Measurements from ENCODE around the gene CX3CR1.
A peak's percentile ranks its signal among the peaks of the same experiment; 100 is the strongest.

Gene CX3CR1

DNA sequence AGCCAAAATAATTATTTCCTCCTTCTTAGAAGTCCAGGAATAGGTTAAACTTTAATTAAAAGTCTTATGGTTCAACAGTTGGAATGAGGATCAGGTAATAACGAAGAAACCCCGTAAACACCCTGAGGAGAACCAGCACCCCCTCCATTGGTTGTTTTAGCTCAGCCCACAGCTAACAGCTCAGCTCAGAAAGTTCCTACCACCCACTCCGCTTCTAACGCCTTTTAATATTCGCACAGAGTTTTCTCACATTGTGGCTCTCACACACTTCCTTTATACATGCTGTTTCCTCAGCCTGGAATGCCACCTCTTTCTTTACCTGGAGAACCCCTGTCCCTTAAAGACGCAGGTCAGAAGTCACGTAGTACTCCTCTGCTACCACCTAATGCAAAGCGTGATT lies 17.0 kb downstream of the CX3CR1 start:
- H3K4me3 ChIP-seq (ENCODE audit: low read depth, low read length) = no peak overlapping the region
- no peak for DNase-seq (ENCODE audit: low read depth)
- TF ChIP-seq, protein P1, sequence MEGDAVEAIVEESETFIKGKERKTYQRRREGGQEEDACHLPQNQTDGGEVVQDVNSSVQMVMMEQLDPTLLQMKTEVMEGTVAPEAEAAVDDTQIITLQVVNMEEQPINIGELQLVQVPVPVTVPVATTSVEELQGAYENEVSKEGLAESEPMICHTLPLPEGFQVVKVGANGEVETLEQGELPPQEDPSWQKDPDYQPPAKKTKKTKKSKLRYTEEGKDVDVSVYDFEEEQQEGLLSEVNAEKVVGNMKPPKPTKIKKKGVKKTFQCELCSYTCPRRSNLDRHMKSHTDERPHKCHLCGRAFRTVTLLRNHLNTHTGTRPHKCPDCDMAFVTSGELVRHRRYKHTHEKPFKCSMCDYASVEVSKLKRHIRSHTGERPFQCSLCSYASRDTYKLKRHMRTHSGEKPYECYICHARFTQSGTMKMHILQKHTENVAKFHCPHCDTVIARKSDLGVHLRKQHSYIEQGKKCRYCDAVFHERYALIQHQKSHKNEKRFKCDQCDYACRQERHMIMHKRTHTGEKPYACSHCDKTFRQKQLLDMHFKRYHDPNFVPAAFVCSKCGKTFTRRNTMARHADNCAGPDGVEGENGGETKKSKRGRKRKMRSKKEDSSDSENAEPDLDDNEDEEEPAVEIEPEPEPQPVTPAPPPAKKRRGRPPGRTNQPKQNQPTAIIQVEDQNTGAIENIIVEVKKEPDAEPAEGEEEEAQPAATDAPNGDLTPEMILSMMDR (IDR thresholded peaks at IDR 0.05; ENCODE audit: low read depth, low read length, missing control alignments) = no peak
- in situ Hi-C loops (cut with HindIII; ENCODE audit: low sequenced_read_pairs) = no loop called here

DNA sequence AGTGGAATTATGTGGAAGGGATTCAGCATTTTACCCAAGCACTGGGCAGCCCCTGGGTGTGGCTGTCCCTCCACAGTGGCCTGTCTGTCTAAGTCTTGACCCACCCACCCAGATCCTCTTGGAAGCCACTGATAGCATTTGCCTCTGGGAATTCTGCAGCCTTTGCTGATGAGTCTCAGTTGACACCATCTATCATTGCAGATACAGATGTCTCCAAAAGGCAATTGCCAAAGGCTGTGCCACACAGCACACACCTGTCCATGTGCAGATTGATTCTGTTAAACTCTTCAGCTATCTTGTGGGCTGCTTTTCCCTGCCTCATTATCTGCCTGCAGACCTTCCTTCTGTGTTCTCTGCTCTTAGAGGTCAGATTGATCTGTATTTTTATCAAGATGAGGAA lies 18.1 kb downstream of the CX3CR1 start:
- in situ Hi-C loops (cut with HindIII; ENCODE audit: low sequenced_read_pairs) = no loop called here
- no peak overlapping the region for H3K4me3 ChIP-seq (ENCODE audit: low read depth, low read length)
- DNase-seq (ENCODE audit: low read depth) = no peak
- TF ChIP-seq, protein P1 (IDR thresholded peaks at IDR 0.05; ENCODE audit: low read depth, low read length, missing control alignments) = no peak

DNA sequence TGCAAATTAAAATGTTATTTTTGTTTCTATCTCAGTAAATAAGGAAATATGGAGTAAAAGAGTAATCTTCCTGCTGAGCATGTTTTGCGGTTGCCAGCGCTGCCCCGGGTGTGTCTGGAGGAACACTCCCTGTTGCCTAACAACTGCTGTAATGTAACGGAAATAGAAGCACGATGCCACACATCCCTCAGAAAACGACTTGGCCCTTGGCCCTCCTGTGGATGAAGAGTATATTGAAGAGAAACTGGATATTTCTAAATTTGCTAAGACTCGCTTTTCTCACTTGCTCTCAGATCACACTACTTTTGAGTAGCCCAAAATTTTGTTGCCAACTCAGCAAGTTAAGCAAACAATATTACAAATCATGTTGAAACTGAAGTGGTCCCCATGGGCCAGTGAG lies 18.9 kb downstream of the CX3CR1 start:
- TF ChIP-seq, protein P1 (IDR thresholded peaks at IDR 0.05; ENCODE audit: low read depth, low read length, missing control alignments) = peak; percentile 28
- no peak overlapping the region for H3K4me3 ChIP-seq (ENCODE audit: low read depth, low read length)
- in situ Hi-C loops (cut with HindIII; ENCODE audit: low sequenced_read_pairs) = no loop called here
- DNase-seq (ENCODE audit: low read depth) = peak; percentile 59

DNA sequence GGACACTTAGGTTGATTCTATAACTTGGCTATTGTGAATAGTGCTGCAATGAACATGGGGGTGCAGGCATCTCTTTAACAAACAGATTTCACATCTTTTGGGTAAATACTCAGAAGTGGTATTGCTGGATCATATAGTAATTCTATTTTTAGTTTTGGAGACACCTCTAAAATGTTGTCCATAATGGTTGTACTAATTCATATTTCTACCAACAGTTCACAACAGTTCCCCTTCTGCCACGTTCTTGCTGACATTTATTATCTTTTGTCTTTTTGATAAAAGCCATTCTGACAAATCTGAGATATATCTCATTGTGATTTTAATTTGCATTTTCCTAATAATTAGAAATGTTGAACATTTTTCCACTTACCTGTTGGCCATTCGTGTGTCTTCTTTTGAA lies 19.5 kb downstream of the CX3CR1 start:
- H3K4me3 ChIP-seq (ENCODE audit: low read depth, low read length) = no peak overlapping the region
- in situ Hi-C loops (cut with HindIII; ENCODE audit: low sequenced_read_pairs) = no loop called here
- no peak for DNase-seq (ENCODE audit: low read depth)
- TF ChIP-seq, protein P1 (IDR thresholded peaks at IDR 0.05; ENCODE audit: low read depth, low read length, missing control alignments) = no peak

DNA sequence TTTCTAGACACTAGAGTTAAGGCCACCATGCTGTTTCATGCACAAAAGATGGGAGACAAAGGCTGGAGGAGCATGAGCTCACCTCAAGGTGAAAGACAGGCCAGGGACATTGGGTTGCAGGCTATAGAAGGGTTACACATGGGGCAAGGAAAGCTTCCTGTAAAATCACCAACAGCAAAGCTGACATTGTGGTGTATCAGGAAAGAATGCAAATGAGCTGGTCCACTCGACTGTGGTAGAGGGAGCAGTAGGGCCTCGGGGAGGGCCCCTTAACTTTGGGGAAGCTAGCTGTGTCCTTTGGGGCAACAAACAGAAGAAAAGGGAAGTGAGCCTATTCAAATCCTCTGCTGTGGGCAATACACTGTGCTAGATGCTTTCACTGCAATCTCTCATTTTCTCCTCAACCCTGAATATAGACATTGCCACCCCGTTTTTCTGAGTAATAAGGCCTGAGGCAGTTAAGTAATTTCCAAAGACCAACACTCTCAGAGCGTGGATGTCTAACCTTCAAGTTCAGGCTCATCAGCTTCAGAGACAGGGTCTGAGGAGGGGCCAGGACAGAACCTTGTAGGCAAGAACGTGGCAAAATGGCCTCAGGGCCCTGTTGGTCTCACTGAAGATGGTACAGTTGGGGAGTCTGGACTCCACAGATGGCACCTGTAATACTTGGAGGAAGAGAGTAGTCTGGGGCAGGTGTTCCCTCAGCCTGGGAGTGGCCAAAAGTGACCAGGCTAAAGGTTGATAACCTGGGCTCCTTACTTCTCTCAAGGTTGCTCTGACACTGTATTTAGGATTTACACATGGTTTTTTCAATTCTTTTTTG lies 24.1 kb downstream of the CX3CR1 start:
- TF ChIP-seq, protein P1 (IDR thresholded peaks at IDR 0.05; ENCODE audit: low read depth, low read length, missing control alignments) = no peak
- no peak overlapping the region for H3K4me3 ChIP-seq (ENCODE audit: low read depth, low read length)
- in situ Hi-C loops (cut with HindIII; ENCODE audit: low sequenced_read_pairs) = no loop called here
- DNase-seq (ENCODE audit: low read depth) = no peak

DNA sequence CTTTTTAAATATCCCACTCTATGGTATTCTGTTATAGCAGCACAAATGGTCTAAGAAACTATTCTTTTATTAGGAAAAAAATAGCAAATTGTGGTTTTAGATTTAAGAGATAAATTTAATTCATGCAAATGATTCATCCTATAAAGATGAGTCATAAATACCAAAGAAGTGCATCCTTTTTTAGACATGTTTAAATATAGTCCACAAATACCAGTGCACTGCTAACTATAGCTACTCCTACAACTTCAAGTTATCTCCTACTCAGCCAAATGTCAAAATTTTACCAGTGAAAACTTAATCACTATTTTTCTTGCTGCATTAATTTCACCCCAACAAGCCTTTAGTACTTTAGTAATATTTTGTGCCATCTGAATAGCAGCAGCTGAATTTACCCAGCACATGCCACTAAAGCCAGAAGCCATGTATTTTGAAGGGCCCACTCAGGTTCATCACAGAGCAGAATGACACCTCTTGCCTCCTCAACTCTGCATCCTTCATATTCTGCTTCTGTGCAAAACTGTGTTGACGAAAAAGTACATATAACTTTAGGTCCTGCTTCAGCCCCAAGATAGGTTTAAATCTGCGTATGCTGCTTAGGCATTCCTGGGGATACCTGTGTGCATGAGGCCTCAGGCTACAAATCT lies 24.9 kb downstream of the CX3CR1 start:
- no peak overlapping the region for H3K4me3 ChIP-seq (ENCODE audit: low read depth, low read length)
- DNase-seq (ENCODE audit: low read depth) = no peak
- TF ChIP-seq, protein P1 (IDR thresholded peaks at IDR 0.05; ENCODE audit: low read depth, low read length, missing control alignments) = no peak
- in situ Hi-C loops (cut with HindIII; ENCODE audit: low sequenced_read_pairs) = no loop called here

Data from astrocyte of the cerebellum (primary cell).